ENCODE measurements around the gene PDLIM3.

DNA sequence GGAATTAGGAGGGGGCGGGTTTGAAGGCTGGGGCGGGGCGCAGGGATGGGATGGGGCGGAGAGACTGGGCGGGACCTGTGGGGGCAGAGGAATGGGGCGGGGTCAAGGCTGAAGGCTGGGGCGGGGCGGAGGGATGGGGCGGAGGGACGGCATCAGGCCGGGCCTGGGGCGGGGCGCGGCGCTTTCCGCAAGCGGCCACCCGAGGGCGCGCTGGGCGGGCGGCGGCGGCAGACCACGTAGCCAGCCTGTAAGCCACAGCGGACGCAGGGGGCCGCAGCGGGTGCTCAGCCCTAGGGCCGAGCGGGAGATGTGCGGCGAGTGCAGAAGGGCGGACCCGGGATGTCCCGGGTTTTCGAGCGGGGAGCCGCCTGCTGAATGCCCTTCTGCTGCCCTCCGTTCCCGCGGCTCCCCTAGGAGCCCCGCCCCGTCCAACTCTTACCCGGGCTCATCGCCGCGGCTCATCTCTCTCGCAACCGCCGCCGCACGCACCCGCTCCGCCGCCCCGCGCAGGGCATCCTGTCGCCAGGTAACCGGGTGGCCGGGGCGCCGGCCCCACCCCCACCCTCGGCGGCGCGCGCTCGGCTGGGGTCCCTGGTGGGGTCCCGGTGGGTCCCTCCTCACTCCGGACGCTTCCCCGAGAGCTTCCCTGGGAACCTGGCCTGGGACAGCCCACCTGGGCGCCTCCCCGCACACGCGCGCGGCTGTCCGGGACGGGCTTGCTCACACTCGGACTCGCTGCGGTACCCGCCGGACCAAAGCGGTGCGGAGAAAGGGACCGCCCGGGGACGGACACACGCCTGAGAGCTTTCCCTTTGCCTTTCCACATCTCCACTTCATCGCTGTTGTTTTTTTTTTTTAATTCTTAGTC, 63.8 kb downstream of the PDLIM3 start, which contains the start of gene CCDC110:
- TF ChIP-seq, protein P1, sequence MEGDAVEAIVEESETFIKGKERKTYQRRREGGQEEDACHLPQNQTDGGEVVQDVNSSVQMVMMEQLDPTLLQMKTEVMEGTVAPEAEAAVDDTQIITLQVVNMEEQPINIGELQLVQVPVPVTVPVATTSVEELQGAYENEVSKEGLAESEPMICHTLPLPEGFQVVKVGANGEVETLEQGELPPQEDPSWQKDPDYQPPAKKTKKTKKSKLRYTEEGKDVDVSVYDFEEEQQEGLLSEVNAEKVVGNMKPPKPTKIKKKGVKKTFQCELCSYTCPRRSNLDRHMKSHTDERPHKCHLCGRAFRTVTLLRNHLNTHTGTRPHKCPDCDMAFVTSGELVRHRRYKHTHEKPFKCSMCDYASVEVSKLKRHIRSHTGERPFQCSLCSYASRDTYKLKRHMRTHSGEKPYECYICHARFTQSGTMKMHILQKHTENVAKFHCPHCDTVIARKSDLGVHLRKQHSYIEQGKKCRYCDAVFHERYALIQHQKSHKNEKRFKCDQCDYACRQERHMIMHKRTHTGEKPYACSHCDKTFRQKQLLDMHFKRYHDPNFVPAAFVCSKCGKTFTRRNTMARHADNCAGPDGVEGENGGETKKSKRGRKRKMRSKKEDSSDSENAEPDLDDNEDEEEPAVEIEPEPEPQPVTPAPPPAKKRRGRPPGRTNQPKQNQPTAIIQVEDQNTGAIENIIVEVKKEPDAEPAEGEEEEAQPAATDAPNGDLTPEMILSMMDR (conservative IDR thresholded peaks at IDR 0.05 in 1 of 2, IDR thresholded peaks at IDR 0.05 in 1 of 2; ENCODE audit: extremely low read depth in 1 of 2, insufficient read depth in 1 of 2, low read depth in 1 of 2, low read length in 2 of 2), result peak in 1 of 2 donors; percentile 46
- TF ChIP-seq EZH2 (IDR thresholded peaks at IDR 0.05; ENCODE audit: borderline replicate concordance, low read length), result no peak

Measured in mammary epithelial cell (primary cell).